Measurements from ENCODE around the gene TRPM4.
A peak's percentile ranks its signal among the peaks of the same experiment; 100 is the strongest.

Gene TRPM4

GRCh38 chr19:49110567-49110966, 47.0 kb upstream of the TRPM4 start:
- Histone ChIP-seq H3K9me3 (ENCODE audit: insufficient read depth, low read length) (no peaks in the 10 kb centered on the region), H3K4me3 (ENCODE audit: insufficient read depth, low read length, poor library complexity, severe bottlenecking) (no peak overlapping the region), H3K27me3 (ENCODE audit: low read length) (no peaks in the 10 kb centered on the region), H3K79me2 (ENCODE audit: insufficient read depth, low read length) (no peaks in the 10 kb centered on the region), H3K4me2 (ENCODE audit: low read depth, low read length, poor library complexity, severe bottlenecking) (no peak overlapping the region), H3K9me2 (replicated peaks; ENCODE audit: insufficient read depth, low read length) (no peaks in the 10 kb centered on the region), H2AFZ (ENCODE audit: low read depth, low read length, severe bottlenecking) (no peak overlapping the region), H3F3A (ENCODE audit: insufficient read depth) (peaks cover 21% of the 10 kb centered on the region), H3K36me3 (ENCODE audit: low read length) (peaks cover 3% of the 10 kb centered on the region; the same call in 1 of the 2 replicates), H4K20me1 (ENCODE audit: low read depth, low read length) (no peaks in the 10 kb centered on the region; the same call in 1 of the 2 replicates), H3K27ac (ENCODE audit: low read depth, low read length) (0 out of 2 replicates have a peak overlapping the region, but pooled peaks have one; percentile 5), H3K9ac (ENCODE audit: low read length) (no peak overlapping the region)
- no peak for TF ChIP-seq EZH2phosphoT487 (conservative IDR thresholded peaks at IDR 0.05; ENCODE audit: low read length)
- TF ChIP-seq CTCF (IDR thresholded peaks at IDR 0.05; ENCODE audit: insufficient read depth, low read length, poor library complexity, severe bottlenecking): no peak

- no peak overlapping the region for H3K4me2 ChIP-seq (ENCODE audit: low read depth, low read length, poor library complexity, severe bottlenecking)
- peaks cover 21% of the 10 kb centered on the region for H3F3A ChIP-seq (ENCODE audit: insufficient read depth)
Observed at GRCh38 chr19:49111218-49111998, 46.2 kb upstream of the TRPM4 start.

GRCh38 chr19:49113762-49114629, 43.6 kb upstream of the TRPM4 start, which contains the start of gene LIN7B:
LIN7B (plus strand) TSS chr19:49114370; CDS start chr19:49114405, 35 bp downstream.
- Histone ChIP-seq H3K9me3 (ENCODE audit: insufficient read depth, low read length) (no peaks in the 10 kb centered on the region), H3K9me2 (replicated peaks; ENCODE audit: insufficient read depth, low read length) (no peaks in the 10 kb centered on the region), H3K9ac (ENCODE audit: low read length) (peak within 1 kb of the TSS; percentile 59), H3K79me2 (ENCODE audit: insufficient read depth, low read length) (no peaks in the 10 kb centered on the region), H2AFZ (ENCODE audit: low read depth, low read length, severe bottlenecking) (peak within 1 kb of the TSS; percentile 98), H3K4me2 (ENCODE audit: low read depth, low read length, poor library complexity, severe bottlenecking) (peak within 1 kb of the TSS; percentile 94), H3F3A (ENCODE audit: insufficient read depth) (peaks cover 25% of the 10 kb centered on the region), H3K27me3 (ENCODE audit: low read length) (no peaks in the 10 kb centered on the region), H3K27ac (ENCODE audit: low read depth, low read length) (no peak within 1 kb of the TSS), H3K36me3 (ENCODE audit: low read length) (no peaks in the 10 kb centered on the region), H3K4me3 (ENCODE audit: insufficient read depth, low read length, poor library complexity, severe bottlenecking) (peak within 1 kb of the TSS; percentile 53), H4K20me1 (ENCODE audit: low read depth, low read length) (no peaks in the 10 kb centered on the region)
- TF ChIP-seq EZH2phosphoT487 (conservative IDR thresholded peaks at IDR 0.05; ENCODE audit: low read length) (no peak), CTCF (IDR thresholded peaks at IDR 0.05; ENCODE audit: insufficient read depth, low read length, poor library complexity, severe bottlenecking) (no peak)

More at GRCh38 chr19:49111218-49111998, 46.2 kb upstream of the TRPM4 start:
- TF ChIP-seq CTCF (IDR thresholded peaks at IDR 0.05; ENCODE audit: insufficient read depth, low read length, poor library complexity, severe bottlenecking): no peak
- no peaks in the 10 kb centered on the region for H3K9me3 ChIP-seq (ENCODE audit: insufficient read depth, low read length)
- no peak overlapping the region for H3K4me3 ChIP-seq (ENCODE audit: insufficient read depth, low read length, poor library complexity, severe bottlenecking)
- no peaks in the 10 kb centered on the region for H3K79me2 ChIP-seq (ENCODE audit: insufficient read depth, low read length)
- no peak overlapping the region for H3K9ac ChIP-seq (ENCODE audit: low read length)
- H2AFZ ChIP-seq (ENCODE audit: low read depth, low read length, severe bottlenecking): no peak overlapping the region
- H3K27me3 ChIP-seq (ENCODE audit: low read length): no peaks in the 10 kb centered on the region
- H3K36me3 ChIP-seq (ENCODE audit: low read length): peaks cover 3% of the 10 kb centered on the region; the same call in 1 of the 2 replicates
- no peaks in the 10 kb centered on the region; the same call in 1 of the 2 replicates for H4K20me1 ChIP-seq (ENCODE audit: low read depth, low read length)
- no peak overlapping the region for H3K27ac ChIP-seq (ENCODE audit: low read depth, low read length)
- no peaks in the 10 kb centered on the region for H3K9me2 ChIP-seq (replicated peaks; ENCODE audit: insufficient read depth, low read length)

Measured in SU-DHL-6 (cell line).